Measurements from ENCODE around the gene NADSYN1.
"Not testable (repeated sequence)": the region's sequence is repeated elsewhere in the genome, so short reads cannot be mapped to it uniquely, and the experiment has no call there.

NADSYN1 gene

DNA sequence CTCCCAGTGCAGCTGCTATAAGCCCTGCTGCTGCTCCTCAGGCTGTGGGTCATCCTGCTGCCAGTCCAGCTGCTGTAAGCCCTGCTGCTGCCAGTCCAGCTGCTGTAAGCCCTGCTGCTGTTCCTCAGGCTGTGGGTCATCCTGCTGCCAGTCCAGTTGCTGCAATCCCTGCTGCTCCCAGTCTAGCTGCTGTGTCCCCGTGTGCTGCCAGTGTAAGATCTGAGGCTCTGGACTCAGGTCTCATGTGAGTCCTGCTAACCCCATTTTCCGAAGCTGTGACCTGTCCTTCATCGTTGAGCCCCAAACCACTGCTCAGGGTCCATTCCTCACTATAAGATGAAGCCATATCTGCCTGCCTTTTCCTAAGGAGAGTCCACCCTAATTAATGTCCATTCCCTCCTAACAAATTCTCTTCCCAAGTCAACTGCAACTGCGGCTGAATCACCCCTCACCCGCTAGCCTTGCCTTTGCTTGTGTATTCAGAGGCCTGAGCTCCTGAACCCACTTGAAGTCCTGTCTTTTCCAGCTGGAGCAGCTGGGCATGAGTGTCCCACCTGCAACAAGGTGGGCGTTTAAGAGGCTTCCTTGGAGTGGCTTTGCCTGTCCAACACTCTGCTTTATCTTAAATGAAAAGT, 74.7 kb downstream of the NADSYN1 start:
- no peak for DNase-seq

DNA sequence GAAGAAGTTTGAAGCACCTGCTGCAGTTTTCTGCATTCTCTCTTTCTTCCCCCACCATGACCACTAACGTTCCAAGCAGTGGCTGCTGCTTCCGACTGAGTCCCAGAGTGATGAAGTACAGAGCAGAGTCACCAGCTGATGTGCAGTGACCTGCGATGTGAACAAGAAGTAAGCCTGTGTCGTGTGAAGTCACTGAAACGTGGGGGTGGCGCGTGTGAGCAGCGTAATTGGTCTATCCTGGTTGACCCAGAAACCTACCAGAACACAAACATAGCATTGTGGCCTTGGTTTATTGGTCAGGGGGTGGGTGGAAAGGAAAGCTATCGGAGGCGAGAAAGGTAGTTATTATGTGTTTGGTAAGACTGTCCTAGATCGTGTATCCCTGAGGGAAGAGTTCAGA, 77.6 kb downstream of the NADSYN1 start:
- no peak for DNase-seq

GRCh38 chr11:71532036-71532610, 79.1 kb downstream of the NADSYN1 start:
- no peak for DNase-seq

DNA sequence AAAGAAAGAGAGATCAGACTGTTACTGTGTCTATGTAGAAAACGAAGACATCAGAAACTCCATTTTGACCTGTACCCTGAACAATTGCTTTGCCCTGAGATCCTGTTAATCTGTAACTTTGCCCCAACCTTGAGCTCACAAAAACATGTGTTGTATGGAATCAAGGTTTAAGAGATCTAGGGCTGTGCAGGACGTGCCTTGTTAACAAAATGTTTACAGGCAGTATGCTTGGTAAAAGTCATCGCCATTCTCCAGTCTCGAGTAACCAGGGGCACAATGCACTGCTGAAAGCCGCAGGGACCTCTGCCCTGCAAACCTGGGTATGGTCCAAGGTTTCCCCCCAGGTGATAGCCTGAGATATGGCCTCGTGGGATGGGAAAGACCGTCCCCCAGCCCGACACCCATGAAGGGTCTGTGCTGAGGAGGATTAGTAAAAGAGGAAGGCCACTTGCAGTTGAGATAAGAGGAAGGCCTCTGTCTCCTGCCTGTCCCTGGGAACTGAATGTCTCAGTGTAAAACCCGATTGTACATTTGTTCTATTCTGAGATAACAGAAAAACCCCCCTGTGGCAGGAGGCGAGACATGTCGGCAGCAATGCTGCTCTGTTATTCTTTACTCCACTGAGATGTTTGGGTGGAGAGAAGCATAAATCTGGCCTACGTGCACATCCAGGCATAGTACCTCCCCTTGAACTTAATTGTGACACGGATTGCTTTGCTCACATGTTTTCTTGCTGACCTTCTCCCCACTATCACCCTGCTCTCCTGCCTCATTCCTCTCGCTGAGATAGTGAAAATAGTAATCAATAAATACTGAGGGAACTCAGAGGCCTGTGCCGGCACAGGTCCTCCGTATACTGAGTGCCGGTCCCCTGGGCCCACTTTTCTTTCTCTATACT, 82.0 kb downstream of the NADSYN1 start:
- not testable (repeated sequence) for DNase-seq

GRCh38 chr11:71535825-71536224, 82.8 kb downstream of the NADSYN1 start:
- no peak for DNase-seq

DNA sequence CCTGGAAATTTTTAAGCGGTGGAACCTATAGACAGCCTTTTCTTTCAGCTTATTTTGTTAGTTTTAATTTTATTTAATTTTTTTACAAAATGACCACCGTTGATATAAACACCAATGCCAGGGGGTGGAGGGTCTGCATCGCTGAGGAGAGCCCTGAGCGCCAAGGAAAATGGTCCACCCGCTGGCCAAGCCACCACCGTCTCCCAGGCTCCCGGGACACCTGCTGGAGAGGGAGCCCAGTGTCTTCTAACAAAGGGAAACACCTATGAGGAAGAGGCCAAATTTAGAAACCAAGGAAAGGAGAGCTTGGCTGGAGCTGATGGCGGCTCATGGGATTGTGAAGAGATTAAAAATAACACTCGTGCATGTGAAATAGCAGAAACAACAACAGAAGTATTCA, 84.5 kb downstream of the NADSYN1 start:
- DNase-seq = no peak

DNA sequence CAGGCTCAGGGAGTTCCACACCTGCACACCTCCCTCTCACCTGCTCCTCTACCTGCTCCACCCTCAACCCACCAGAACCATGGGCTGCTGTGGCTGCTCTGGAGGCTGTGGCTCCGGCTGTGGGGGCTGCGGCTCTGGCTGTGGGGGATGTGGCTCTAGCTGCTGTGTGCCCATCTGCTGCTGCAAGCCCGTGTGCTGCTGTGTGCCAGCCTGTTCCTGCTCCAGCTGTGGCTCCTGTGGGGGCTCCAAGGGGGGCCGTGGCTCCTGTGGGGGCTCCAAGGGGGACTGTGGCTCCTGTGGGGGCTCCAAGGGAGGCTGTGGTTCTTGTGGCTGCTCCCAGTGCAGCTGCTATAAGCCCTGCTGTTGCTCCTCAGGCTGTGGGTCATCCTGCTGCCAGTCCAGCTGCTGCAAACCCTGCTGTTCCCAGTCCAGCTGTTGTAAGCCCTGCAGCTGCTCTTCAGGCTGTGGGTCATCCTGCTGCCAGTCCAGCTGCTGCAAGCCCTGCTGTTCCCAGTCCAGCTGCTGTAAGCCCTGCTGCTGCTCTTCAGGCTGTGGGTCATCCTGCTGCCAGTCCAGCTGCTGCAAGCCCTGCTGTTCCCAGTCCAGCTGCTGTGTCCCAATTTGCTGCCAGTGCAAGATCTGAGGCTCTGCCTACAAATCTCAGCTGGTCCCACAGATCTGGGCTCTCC, 85.1 kb downstream of the NADSYN1 start, which contains the start of gene KRTAP5-8:
Gene KRTAP5-8 (plus strand): TSS at position 49 of the 689 bp plus-strand sequence. CDS start 31 bp downstream, at position 80.
- not testable (repeated sequence) for DNase-seq

DNA sequence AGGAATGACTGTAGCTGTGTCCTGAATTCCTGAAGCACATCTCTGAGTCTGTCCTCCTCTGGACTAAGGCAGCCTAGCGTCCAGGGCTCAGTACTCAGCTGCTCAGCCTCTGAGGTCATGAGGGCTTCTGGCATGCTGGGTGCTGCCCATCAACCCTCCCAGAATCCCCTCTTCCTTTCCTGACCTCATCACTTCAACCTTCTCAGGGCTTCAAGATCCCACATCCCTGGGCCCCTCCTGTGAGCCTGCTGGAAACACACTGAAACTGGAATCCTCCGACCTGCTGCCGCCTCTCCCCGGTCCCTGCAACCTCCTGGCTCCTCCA, 85.6 kb downstream of the NADSYN1 start:
- DNase-seq = no peak

DNA sequence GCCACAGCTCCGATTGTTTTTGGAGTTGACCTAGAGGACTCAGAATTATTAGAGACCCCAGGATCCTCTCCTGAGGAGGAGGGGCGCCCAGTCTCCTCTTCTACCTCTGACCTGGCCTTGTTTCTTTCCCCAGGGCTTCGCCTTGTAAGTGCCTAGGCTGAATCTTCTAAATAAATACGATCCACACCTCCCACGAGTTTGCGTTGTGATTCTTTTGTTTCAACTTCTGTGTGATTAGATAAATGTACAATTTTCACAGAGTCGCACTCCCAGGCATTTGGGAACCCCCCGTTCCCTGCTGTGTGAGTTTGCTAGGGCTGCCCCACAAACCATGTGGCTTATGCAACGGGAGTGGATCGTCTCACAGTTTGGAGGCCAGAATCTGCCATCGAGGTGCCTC, 86.0 kb downstream of the NADSYN1 start:
- no peak for DNase-seq

- not testable (repeated sequence) for DNase-seq
These were observed 87.0 kb downstream of the NADSYN1 start for GRCh38 chr11:71539971-71540370.

GRCh38 chr11:71540521-71541304, 87.7 kb downstream of the NADSYN1 start:
- not testable (repeated sequence) for DNase-seq

GRCh38 chr11:71542382-71542781, 89.4 kb downstream of the NADSYN1 start:
- no peak for DNase-seq

DNA sequence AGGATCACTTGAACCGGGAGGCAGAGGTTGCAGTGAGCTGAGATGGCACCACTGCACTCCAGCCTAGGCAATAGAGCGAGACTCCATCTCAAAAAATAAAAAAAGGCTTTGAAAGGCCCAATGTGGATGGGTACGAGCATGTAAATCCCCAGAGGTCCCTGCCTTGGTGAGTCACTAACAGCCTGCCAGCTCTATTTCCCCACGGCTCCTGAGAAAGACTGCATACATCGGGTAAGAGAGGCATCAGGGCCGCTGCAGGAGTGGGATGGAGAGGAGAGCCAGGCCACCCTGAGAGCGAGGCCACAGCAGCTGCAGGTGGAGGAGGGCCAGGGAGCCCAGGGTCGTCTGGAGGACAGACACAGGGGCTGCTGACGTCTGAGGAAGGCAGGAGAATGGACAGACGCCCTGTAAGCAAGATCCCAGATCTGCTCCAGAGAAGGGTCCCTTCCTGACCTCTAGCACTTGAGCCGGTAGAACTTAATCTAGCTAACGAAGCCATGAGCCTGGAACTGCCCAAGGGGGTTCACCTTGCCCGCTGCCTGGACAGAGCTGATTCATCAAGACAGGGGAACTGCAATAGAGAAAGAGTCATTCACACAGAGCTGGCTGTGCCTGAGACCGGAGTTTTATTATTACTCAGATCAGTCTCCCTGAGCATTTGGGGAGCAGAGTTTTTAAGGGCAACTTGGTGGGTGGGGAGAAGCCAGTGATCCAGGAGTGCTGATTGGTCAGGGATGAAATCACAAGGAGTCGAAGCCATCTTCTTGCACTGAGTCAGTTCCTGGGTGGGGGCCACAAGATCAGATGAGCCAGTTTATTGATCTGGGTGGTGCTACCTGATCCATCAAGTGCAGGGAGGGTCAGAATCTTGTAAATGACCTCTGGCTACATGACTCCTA, 90.1 kb downstream of the NADSYN1 start:
- no peak for DNase-seq

DNA sequence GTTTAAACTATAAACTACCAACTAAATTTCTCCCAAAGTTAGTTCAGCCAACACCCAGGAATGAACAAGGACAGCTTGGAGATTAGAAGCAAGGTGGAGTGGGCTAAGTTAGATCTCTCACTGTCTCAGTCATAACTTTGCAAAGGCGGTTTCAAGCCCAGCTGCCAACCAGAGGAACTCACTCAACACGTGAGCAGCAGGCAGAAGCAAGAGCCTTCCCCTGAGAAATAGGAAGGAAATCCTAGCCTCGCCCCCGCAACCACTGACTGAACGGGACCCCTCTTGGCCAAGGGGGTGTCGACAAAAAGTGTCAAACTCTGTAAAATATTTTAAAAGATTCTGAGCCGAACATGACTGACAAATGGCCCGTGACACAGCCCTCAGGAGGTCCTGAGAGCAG, 90.9 kb downstream of the NADSYN1 start:
- no peak for DNase-seq

GRCh38 chr11:71544525-71545214, 91.7 kb downstream of the NADSYN1 start:
- no peak for DNase-seq

GRCh38 chr11:71545405-71545966, 92.5 kb downstream of the NADSYN1 start:
- DNase-seq = no peak

DNA sequence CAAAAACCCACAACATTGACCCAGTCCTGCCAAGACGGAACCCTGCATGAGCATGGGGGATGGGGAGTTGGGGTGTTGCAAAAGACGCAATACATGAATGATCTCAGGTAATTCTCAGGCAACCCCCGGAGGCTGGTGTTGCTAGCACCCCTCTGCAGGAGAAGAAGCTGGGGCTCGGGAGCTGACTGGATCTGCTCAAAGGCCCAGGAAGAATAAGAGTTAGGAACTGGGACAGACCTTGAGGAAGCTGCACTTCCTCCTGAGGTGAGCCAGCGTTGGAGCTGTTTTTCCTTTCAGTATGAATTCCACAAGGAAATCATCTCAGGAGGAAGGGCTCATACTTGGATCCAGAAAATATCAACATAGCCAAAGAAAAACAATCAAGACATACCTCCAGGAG, 95.1 kb downstream of the NADSYN1 start, which contains the start of gene KRTAP5-9:
Gene KRTAP5-9 (plus strand): TSS at position 301 of the 400 bp plus-strand sequence. CDS start 238 bp downstream, outside the sequence.
- DNase-seq = no peak

DNA sequence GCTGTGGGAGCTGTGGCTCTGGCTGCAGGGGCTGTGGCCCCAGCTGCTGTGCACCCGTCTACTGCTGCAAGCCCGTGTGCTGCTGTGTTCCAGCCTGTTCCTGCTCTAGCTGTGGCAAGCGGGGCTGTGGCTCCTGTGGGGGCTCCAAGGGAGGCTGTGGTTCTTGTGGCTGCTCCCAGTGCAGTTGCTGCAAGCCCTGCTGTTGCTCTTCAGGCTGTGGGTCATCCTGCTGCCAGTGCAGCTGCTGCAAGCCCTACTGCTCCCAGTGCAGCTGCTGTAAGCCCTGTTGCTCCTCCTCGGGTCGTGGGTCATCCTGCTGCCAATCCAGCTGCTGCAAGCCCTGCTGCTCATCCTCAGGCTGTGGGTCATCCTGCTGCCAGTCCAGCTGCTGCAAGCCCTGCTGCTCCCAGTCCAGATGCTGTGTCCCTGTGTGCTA, 95.7 kb downstream of the NADSYN1 start:
- DNase-seq = no peak

All from right forelimb (tissue), 1 donor.